ENCODE data around the gene TKTL1.

TKTL1 gene

GRCh38 chrX:154312116-154312515, 16.5 kb downstream of the TKTL1 start:
- H3K4me1 ChIP-seq (ENCODE audit: control insufficient read depth, low read length), result peaks cover 9% of the 10 kb centered on the region
- no peak overlapping the region for H3K4me3 ChIP-seq (ENCODE audit: low read length)
- no peaks in the 10 kb centered on the region; the same call in 1 of the 2 replicates for H3K27me3 ChIP-seq (ENCODE audit: control insufficient read depth, low read length)
- no peaks in the 10 kb centered on the region for H3F3A ChIP-seq (ENCODE audit: control insufficient read depth, insufficient read depth)
- H3K9me3 ChIP-seq (ENCODE audit: control insufficient read depth, insufficient read depth, low read length), result no peaks in the 10 kb centered on the region
- H3K27ac ChIP-seq (ENCODE audit: low read depth, low read length), result no peak overlapping the region
- TF ChIP-seq, protein P1, sequence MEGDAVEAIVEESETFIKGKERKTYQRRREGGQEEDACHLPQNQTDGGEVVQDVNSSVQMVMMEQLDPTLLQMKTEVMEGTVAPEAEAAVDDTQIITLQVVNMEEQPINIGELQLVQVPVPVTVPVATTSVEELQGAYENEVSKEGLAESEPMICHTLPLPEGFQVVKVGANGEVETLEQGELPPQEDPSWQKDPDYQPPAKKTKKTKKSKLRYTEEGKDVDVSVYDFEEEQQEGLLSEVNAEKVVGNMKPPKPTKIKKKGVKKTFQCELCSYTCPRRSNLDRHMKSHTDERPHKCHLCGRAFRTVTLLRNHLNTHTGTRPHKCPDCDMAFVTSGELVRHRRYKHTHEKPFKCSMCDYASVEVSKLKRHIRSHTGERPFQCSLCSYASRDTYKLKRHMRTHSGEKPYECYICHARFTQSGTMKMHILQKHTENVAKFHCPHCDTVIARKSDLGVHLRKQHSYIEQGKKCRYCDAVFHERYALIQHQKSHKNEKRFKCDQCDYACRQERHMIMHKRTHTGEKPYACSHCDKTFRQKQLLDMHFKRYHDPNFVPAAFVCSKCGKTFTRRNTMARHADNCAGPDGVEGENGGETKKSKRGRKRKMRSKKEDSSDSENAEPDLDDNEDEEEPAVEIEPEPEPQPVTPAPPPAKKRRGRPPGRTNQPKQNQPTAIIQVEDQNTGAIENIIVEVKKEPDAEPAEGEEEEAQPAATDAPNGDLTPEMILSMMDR (IDR thresholded peaks at IDR 0.05; ENCODE audit: low read depth, low read length, poor library complexity, severe bottlenecking), result no peak
- no peak for TF ChIP-seq EZH2phosphoT487 (IDR thresholded peaks at IDR 0.05; ENCODE audit: borderline replicate concordance, low read length)
- H4K20me1 ChIP-seq (ENCODE audit: control insufficient read depth, insufficient read depth, low read depth, low read length), result no peaks in the 10 kb centered on the region
- H3K79me2 ChIP-seq (ENCODE audit: control insufficient read depth, low read length), result no peaks in the 10 kb centered on the region
- H3K36me3 ChIP-seq (ENCODE audit: control insufficient read depth, low read length), result no peaks in the 10 kb centered on the region
- H3K4me2 ChIP-seq (ENCODE audit: low read length), result no peak overlapping the region
- H3K9me2 ChIP-seq (replicated peaks; ENCODE audit: control insufficient read depth, low read length), result no peaks in the 10 kb centered on the region

- TF ChIP-seq EZH2phosphoT487 (IDR thresholded peaks at IDR 0.05; ENCODE audit: borderline replicate concordance, low read length), result no peak
- TF ChIP-seq, protein P1 (IDR thresholded peaks at IDR 0.05; ENCODE audit: low read depth, low read length, poor library complexity, severe bottlenecking), result no peak
- no peaks in the 10 kb centered on the region; the same call in 1 of the 2 replicates for H3K27me3 ChIP-seq (ENCODE audit: control insufficient read depth, low read length)
- H3K79me2 ChIP-seq (ENCODE audit: control insufficient read depth, low read length), result no peaks in the 10 kb centered on the region
- no peaks in the 10 kb centered on the region for H3F3A ChIP-seq (ENCODE audit: control insufficient read depth, insufficient read depth)
- H3K27ac ChIP-seq (ENCODE audit: low read depth, low read length), result no peak overlapping the region
- H4K20me1 ChIP-seq (ENCODE audit: control insufficient read depth, insufficient read depth, low read depth, low read length), result no peaks in the 10 kb centered on the region
- peaks cover 9% of the 10 kb centered on the region for H3K4me1 ChIP-seq (ENCODE audit: control insufficient read depth, low read length)
- H3K9me3 ChIP-seq (ENCODE audit: control insufficient read depth, insufficient read depth, low read length), result no peaks in the 10 kb centered on the region
- H3K36me3 ChIP-seq (ENCODE audit: control insufficient read depth, low read length), result no peaks in the 10 kb centered on the region
- H3K4me3 ChIP-seq (ENCODE audit: low read length), result no peak overlapping the region
- no peaks in the 10 kb centered on the region for H3K9me2 ChIP-seq (replicated peaks; ENCODE audit: control insufficient read depth, low read length)
- H3K4me2 ChIP-seq (ENCODE audit: low read length), result no peak overlapping the region
These were observed 17.6 kb downstream of the TKTL1 start for GRCh38 chrX:154313147-154313546.

DNA sequence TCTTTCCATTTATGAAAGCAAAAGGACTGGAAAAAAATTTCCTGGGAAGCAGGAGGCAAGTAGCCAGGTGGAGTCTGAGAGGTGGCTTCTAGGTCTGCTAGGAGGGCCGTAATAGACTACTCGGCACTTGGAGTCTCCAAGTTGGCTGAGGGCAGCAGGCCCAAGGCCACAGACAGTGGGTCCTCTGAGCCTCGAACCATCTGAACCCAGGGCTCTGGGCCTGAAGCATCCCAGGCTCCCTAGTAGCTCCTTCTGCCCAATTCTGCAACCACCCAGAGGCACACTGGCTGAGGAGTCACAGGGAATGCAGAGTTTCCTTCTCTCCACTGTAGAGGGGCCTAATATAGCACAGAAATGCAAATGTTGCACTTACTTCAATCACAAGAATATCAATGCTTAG, 19.8 kb downstream of the TKTL1 start:
- Histone ChIP-seq H3K27ac (ENCODE audit: low read depth, low read length) (no peak overlapping the region), H3F3A (ENCODE audit: control insufficient read depth, insufficient read depth) (no peaks in the 10 kb centered on the region), H3K4me2 (ENCODE audit: low read length) (no peak overlapping the region), H3K79me2 (ENCODE audit: control insufficient read depth, low read length) (no peaks in the 10 kb centered on the region), H3K4me3 (ENCODE audit: low read length) (no peak overlapping the region), H4K20me1 (ENCODE audit: control insufficient read depth, insufficient read depth, low read depth, low read length) (no peaks in the 10 kb centered on the region), H3K9me3 (ENCODE audit: control insufficient read depth, insufficient read depth, low read length) (no peaks in the 10 kb centered on the region), H3K36me3 (ENCODE audit: control insufficient read depth, low read length) (no peaks in the 10 kb centered on the region), H3K9me2 (replicated peaks; ENCODE audit: control insufficient read depth, low read length) (no peaks in the 10 kb centered on the region), H3K4me1 (ENCODE audit: control insufficient read depth, low read length) (peaks cover 10% of the 10 kb centered on the region), H3K27me3 (ENCODE audit: control insufficient read depth, low read length) (no peaks in the 10 kb centered on the region; the same call in 1 of the 2 replicates)
- TF ChIP-seq, protein P1 (IDR thresholded peaks at IDR 0.05; ENCODE audit: low read depth, low read length, poor library complexity, severe bottlenecking), result no peak
- TF ChIP-seq EZH2phosphoT487 (IDR thresholded peaks at IDR 0.05; ENCODE audit: borderline replicate concordance, low read length), result no peak

Measured in DOHH2 (cell line).